ENCODE results near the gene RS1. TPM values are rescaled to one million over a fixed set of nuclear protein-coding genes. Genes with fewer than 3 reads are reported as not detected.

RS1 gene
- total and polyA plus RNA-seq, 2 donors from 2014 or later: 0.44 TPM; not detected in 1

- FAIRE-seq (no peak), DNase-seq (no peak)
- Histone ChIP-seq H3K9me3 (ENCODE audit: control insufficient read depth in 2 of 3, insufficient read depth in 1 of 3, low read length in 3 of 3) (no peaks in the 10 kb centered on the region), H3K4me1 (ENCODE audit: control insufficient read depth in 2 of 3, insufficient read depth in 2 of 3, low read depth in 1 of 3, low read length in 3 of 3) (no peaks in the 10 kb centered on the region), H3K27me3 (ENCODE audit: control insufficient read depth, insufficient read depth, low read length) (no peaks in the 10 kb centered on the region), H3K4me3 (ENCODE audit: low read length in 3 of 3) (no peak overlapping the region), H3K27ac (ENCODE audit: low read depth in 2 of 2, low read length in 2 of 2) (no peak overlapping the region), H3K9ac (ENCODE audit: low read length in 3 of 3) (no peak overlapping the region), H3K36me3 (ENCODE audit: control insufficient read depth in 2 of 3, insufficient read depth in 3 of 3, low read length in 3 of 3) (no peaks in the 10 kb centered on the region)
- TF ChIP-seq CTCF (IDR thresholded peaks at IDR 0.05; ENCODE audit: borderline replicate concordance, extremely low read depth, insufficient read depth): no peak
- intact Hi-C loops (cut with DNase I): no loop called here
Observed at GRCh38 chrX:18616688-18617406, 55.1 kb downstream of the RS1 start.

- no peaks in the 10 kb centered on the region for H3K4me1 ChIP-seq (ENCODE audit: control insufficient read depth in 2 of 3, insufficient read depth in 2 of 3, low read depth in 1 of 3, low read length in 3 of 3)
- no peaks in the 10 kb centered on the region for H3K27me3 ChIP-seq (ENCODE audit: control insufficient read depth, insufficient read depth, low read length)
- DNase-seq (no peak), FAIRE-seq (no peak)
- intact Hi-C loops (cut with DNase I): no loop called here
- peaks cover 0 to 5% (median 3%) of the 10 kb centered on the region in 3 donors for H3K36me3 ChIP-seq (ENCODE audit: control insufficient read depth in 2 of 3, insufficient read depth in 3 of 3, low read length in 3 of 3)
- TF ChIP-seq CTCF (IDR thresholded peaks at IDR 0.05; ENCODE audit: borderline replicate concordance, extremely low read depth, insufficient read depth): no peak
- H3K9ac ChIP-seq (ENCODE audit: low read length in 3 of 3): no peak overlapping the region
- H3K9me3 ChIP-seq (ENCODE audit: control insufficient read depth in 2 of 3, insufficient read depth in 1 of 3, low read length in 3 of 3): no peaks in the 10 kb centered on the region
- no peak overlapping the region for H3K4me3 ChIP-seq (ENCODE audit: low read length in 3 of 3)
- no peak overlapping the region for H3K27ac ChIP-seq (ENCODE audit: low read depth in 2 of 2, low read length in 2 of 2)
Observed at GRCh38 chrX:18613930-18614639, 57.8 kb downstream of the RS1 start.

- intact Hi-C loops (cut with DNase I): no loop called here
- FAIRE-seq: peak; percentile 47
- no peaks in the 10 kb centered on the region for H3K27me3 ChIP-seq (ENCODE audit: control insufficient read depth, insufficient read depth, low read length)
- H3K27ac ChIP-seq (ENCODE audit: low read depth in 2 of 2, low read length in 2 of 2): no peak overlapping the region
- H3K36me3 ChIP-seq (ENCODE audit: control insufficient read depth in 2 of 3, insufficient read depth in 3 of 3, low read length in 3 of 3): peaks cover 0 to 10% (median 6%) of the 10 kb centered on the region in 3 donors
- no peak for DNase-seq
- H3K4me1 ChIP-seq (ENCODE audit: control insufficient read depth in 2 of 3, insufficient read depth in 2 of 3, low read depth in 1 of 3, low read length in 3 of 3): no peaks in the 10 kb centered on the region
- H3K9ac ChIP-seq (ENCODE audit: low read length in 3 of 3): no peak overlapping the region
- no peak overlapping the region for H3K4me3 ChIP-seq (ENCODE audit: low read length in 3 of 3)
- no peak for TF ChIP-seq CTCF (IDR thresholded peaks at IDR 0.05; ENCODE audit: borderline replicate concordance, extremely low read depth, insufficient read depth)
- H3K9me3 ChIP-seq (ENCODE audit: control insufficient read depth in 2 of 3, insufficient read depth in 1 of 3, low read length in 3 of 3): no peaks in the 10 kb centered on the region
Observed at GRCh38 chrX:18607966-18608365, 63.9 kb downstream of the RS1 start.
